H1 (cell line): ENCODE results near the gene CNTN5.

Experiments
- HDAC2 ChIP-seq, 2 experiments: fragments of 300-600 bp in 1 of 2; sonication (generic) in 1 of 2; IDR thresholded peaks; 2 replicates each; pipeline ENCODE4 v1.6.1; 2011 to 2012; ENCODE audit warnings: low read depth in 2 of 2, low read length in 2 of 2, mild to moderate bottlenecking in 2 of 2, moderate library complexity in 2 of 2, borderline replicate concordance in 1 of 2, inconsistent platforms in 1 of 2
- POLR2AphosphoS5 ChIP-seq: IDR thresholded peaks from 2 replicates; pipeline ENCODE4 v1.6.1; 2011; ENCODE audit warnings: low read depth, low read length
- TF ChIP-seq, protein P1 (sequence below), 3 experiments: IDR thresholded peaks; 1 replicate in 2 of 3; 2 replicates in 1 of 3; pipeline versions ENCODE4 v1.5.1 to v1.6.1; 2011; ENCODE audit warnings: low read length in 3 of 3, mild to moderate bottlenecking in 3 of 3, inconsistent platforms in 2 of 3, low read depth in 1 of 3, moderate library complexity in 1 of 3; ENCODE audit not compliant: insufficient read depth in 1 of 3; ENCODE audit errors: control extremely low read depth in 1 of 3

DNA sequence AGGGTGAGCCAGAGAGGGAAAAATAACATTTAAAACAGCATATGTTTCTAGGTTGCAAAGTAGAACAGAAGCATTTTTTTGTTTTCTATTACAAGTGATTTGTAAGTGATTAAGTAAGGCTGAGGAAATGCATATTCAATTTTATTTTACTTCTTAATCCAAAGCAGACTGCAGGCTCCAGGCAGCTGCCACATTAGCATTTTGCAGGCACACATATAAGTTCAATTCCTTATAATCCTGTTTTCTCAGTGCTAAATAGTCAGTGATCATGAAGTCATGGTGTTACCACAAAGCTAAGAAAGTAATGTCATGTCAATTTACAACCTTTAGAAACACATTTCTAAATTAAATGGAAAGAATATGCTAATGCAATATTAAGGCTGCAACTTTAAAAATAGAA, 149.8 kb downstream of the CNTN5 start:
- TF ChIP-seq, protein P1, sequence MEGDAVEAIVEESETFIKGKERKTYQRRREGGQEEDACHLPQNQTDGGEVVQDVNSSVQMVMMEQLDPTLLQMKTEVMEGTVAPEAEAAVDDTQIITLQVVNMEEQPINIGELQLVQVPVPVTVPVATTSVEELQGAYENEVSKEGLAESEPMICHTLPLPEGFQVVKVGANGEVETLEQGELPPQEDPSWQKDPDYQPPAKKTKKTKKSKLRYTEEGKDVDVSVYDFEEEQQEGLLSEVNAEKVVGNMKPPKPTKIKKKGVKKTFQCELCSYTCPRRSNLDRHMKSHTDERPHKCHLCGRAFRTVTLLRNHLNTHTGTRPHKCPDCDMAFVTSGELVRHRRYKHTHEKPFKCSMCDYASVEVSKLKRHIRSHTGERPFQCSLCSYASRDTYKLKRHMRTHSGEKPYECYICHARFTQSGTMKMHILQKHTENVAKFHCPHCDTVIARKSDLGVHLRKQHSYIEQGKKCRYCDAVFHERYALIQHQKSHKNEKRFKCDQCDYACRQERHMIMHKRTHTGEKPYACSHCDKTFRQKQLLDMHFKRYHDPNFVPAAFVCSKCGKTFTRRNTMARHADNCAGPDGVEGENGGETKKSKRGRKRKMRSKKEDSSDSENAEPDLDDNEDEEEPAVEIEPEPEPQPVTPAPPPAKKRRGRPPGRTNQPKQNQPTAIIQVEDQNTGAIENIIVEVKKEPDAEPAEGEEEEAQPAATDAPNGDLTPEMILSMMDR (IDR thresholded peaks at IDR 0.05; ENCODE audit: control extremely low read depth in 1 of 3, insufficient read depth in 1 of 3, low read depth in 1 of 3, low read length in 3 of 3) = no peak
- TF ChIP-seq HDAC2 (IDR thresholded peaks at IDR 0.05; ENCODE audit: borderline replicate concordance in 1 of 2, low read depth in 2 of 2, low read length in 2 of 2) (no peak), POLR2AphosphoS5 (no peak)
